ENCODE results near the gene KLHL29. TPM values are rescaled to one million over a fixed set of nuclear protein-coding genes. Genes with fewer than 3 reads are reported as not detected.

KLHL29 gene
- total RNA-seq, 1 experiment from 2014 or later, result 16.7 TPM

GRCh38 chr2:23691106-23691470 is 306.1 kb downstream of the KLHL29 start (continued):
- TF ChIP-seq, protein P1, sequence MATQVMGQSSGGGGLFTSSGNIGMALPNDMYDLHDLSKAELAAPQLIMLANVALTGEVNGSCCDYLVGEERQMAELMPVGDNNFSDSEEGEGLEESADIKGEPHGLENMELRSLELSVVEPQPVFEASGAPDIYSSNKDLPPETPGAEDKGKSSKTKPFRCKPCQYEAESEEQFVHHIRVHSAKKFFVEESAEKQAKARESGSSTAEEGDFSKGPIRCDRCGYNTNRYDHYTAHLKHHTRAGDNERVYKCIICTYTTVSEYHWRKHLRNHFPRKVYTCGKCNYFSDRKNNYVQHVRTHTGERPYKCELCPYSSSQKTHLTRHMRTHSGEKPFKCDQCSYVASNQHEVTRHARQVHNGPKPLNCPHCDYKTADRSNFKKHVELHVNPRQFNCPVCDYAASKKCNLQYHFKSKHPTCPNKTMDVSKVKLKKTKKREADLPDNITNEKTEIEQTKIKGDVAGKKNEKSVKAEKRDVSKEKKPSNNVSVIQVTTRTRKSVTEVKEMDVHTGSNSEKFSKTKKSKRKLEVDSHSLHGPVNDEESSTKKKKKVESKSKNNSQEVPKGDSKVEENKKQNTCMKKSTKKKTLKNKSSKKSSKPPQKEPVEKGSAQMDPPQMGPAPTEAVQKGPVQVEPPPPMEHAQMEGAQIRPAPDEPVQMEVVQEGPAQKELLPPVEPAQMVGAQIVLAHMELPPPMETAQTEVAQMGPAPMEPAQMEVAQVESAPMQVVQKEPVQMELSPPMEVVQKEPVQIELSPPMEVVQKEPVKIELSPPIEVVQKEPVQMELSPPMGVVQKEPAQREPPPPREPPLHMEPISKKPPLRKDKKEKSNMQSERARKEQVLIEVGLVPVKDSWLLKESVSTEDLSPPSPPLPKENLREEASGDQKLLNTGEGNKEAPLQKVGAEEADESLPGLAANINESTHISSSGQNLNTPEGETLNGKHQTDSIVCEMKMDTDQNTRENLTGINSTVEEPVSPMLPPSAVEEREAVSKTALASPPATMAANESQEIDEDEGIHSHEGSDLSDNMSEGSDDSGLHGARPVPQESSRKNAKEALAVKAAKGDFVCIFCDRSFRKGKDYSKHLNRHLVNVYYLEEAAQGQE (IDR thresholded peaks at IDR 0.05; ENCODE audit: low read depth), result no peak
- TF ChIP-seq YY1 (IDR thresholded peaks at IDR 0.05; ENCODE audit: extremely low read depth, insufficient replicate concordance, low read depth, low read length) (no peak), CEBPB (IDR thresholded peaks at IDR 0.05; ENCODE audit: low read depth) (no peak)

DNA sequence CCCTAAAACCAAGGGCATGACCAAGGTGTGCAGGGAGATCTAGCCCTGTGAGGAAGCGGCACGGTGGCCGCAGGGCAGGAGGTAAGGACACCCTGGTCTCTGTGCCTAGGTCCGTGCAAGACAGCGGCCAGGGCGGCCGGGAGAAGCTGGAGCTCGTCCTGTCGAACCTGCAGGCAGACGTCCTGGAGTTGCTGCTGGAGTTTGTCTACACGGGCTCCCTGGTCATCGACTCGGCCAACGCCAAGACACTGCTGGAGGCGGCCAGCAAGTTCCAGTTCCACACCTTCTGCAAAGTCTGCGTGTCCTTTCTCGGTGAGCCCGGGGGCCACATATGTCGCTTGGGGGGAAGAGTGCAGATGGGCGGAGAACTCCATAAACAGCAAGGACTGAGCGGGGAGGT is 306.6 kb downstream of the KLHL29 start:
- ChIA-PET RAD21 (ENCODE audit: low non-redundant PET in 1 of 2, low total read pairs in 2 of 2, uncharacterized antibody in 2 of 2, unreplicated experiment in 2 of 2) (no interaction called here), CTCF (no interaction called here)
- BruUV-seq (replicated peaks), result no TSS peak

More for the DNA sequence above, 306.6 kb downstream of the KLHL29 start:
- H2AFZ ChIP-seq (ENCODE audit: low read depth, low read length, poor library complexity, severe bottlenecking), result no peak overlapping the region
- no peaks in the 10 kb centered on the region for H3K27me3 ChIP-seq (ENCODE audit: insufficient read depth, low read length)
- no peak overlapping the region for H3K4me2 ChIP-seq (ENCODE audit: low read length)
- no peaks in the 10 kb centered on the region for H3K9me3 ChIP-seq (ENCODE audit: control insufficient read depth in 1 of 2, insufficient read depth in 1 of 2, low read depth in 1 of 2, low read length in 2 of 2)
- no peaks in the 10 kb centered on the region for H3K4me1 ChIP-seq (ENCODE audit: control insufficient read depth in 1 of 2, insufficient read depth in 2 of 2, low read length in 2 of 2)
- DNase-seq (ENCODE audit: low read depth, low spot score) (no peak), ATAC-seq (no peak)
- POLR2A ChIA-PET, result no interaction called here
- H3K79me2 ChIP-seq (ENCODE audit: insufficient read depth, low read length), result no peaks in the 10 kb centered on the region
- TF ChIP-seq SRF (IDR thresholded peaks at IDR 0.05; ENCODE audit: low read depth) (no peak), POLR2AphosphoS5 (IDR thresholded peaks at IDR 0.05; ENCODE audit: low read depth, low read length) (no peak), SIN3A (IDR thresholded peaks at IDR 0.05; ENCODE audit: low read depth) (no peak), EGR1 (IDR thresholded peaks at IDR 0.05; ENCODE audit: low read depth) (no peak), CBX3 (IDR thresholded peaks at IDR 0.05; ENCODE audit: low read depth) (no peak), TCF7L2 (IDR thresholded peaks at IDR 0.05; ENCODE audit: borderline replicate concordance, extremely low read depth, insufficient read depth, insufficient read length) (no peak), SP1 (IDR thresholded peaks at IDR 0.05; ENCODE audit: low read depth) (no peak), JUND (IDR thresholded peaks at IDR 0.05) (no peak), YY1 (IDR thresholded peaks at IDR 0.05; ENCODE audit: extremely low read depth, insufficient replicate concordance, low read depth, low read length) (no peak), POLR2A (IDR thresholded peaks at IDR 0.05; ENCODE audit: borderline replicate concordance, extremely low read depth, insufficient read depth, insufficient read length) (no peak), MAX (IDR thresholded peaks at IDR 0.05) (no peak), EZH2 (IDR thresholded peaks at IDR 0.05) (no peak), ATF3 (IDR thresholded peaks at IDR 0.05) (no peak)
- no peak overlapping the region for H3K9ac ChIP-seq (ENCODE audit: low read length)
- H3K27ac ChIP-seq (ENCODE audit: low read depth, low read length), result no peak overlapping the region
- H4K20me1 ChIP-seq (ENCODE audit: insufficient read depth), result no peaks in the 10 kb centered on the region
- no peaks in the 10 kb centered on the region for H3K36me3 ChIP-seq (ENCODE audit: control insufficient read depth in 1 of 2, insufficient read depth in 2 of 2, low read length in 2 of 2)
- H3K4me3 ChIP-seq (replicated peaks in 1 of 2; ENCODE audit: low read depth in 1 of 2, low read length in 2 of 2), result no peak overlapping the region
- intact Hi-C loops (cut with micrococcal nuclease), result no loop called here
- no peaks in the 10 kb centered on the region for H3K9me2 ChIP-seq (ENCODE audit: insufficient read depth)
